Mammary epithelial cell (primary cell): ENCODE data around the gene CSMD2.

ENCODE experiments used
- EZH2 ChIP-seq: IDR thresholded peaks from 2 replicates; pipeline ENCODE4 v1.6.1; 2012; ENCODE audit warnings: low read length, inconsistent platforms, borderline replicate concordance
- TF ChIP-seq, protein P1 (sequence below), 2 donors: IDR thresholded peaks in 1 of 2; conservative IDR thresholded peaks in 1 of 2; 2 replicates each; pipeline ENCODE4 v1.5.1; 2011 to 2012; ENCODE audit warnings: inconsistent platforms in 2 of 2, low read length in 2 of 2, mild to moderate bottlenecking in 2 of 2, control low read depth in 1 of 2, low read depth in 1 of 2; ENCODE audit not compliant: insufficient read depth in 1 of 2; ENCODE audit errors: extremely low read depth in 1 of 2

GRCh38 chr1:33875862-33876261 lies 289.2 kb downstream of the CSMD2 start:
- TF ChIP-seq, protein P1, sequence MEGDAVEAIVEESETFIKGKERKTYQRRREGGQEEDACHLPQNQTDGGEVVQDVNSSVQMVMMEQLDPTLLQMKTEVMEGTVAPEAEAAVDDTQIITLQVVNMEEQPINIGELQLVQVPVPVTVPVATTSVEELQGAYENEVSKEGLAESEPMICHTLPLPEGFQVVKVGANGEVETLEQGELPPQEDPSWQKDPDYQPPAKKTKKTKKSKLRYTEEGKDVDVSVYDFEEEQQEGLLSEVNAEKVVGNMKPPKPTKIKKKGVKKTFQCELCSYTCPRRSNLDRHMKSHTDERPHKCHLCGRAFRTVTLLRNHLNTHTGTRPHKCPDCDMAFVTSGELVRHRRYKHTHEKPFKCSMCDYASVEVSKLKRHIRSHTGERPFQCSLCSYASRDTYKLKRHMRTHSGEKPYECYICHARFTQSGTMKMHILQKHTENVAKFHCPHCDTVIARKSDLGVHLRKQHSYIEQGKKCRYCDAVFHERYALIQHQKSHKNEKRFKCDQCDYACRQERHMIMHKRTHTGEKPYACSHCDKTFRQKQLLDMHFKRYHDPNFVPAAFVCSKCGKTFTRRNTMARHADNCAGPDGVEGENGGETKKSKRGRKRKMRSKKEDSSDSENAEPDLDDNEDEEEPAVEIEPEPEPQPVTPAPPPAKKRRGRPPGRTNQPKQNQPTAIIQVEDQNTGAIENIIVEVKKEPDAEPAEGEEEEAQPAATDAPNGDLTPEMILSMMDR (conservative IDR thresholded peaks at IDR 0.05 in 1 of 2, IDR thresholded peaks at IDR 0.05 in 1 of 2; ENCODE audit: extremely low read depth in 1 of 2, insufficient read depth in 1 of 2, low read depth in 1 of 2, low read length in 2 of 2), result no peak
- no peak for TF ChIP-seq EZH2
